Motor neuron (in vitro differentiated cells): Measurements from ENCODE around the gene OR10G7. TPM values are rescaled to one million over a fixed set of nuclear protein-coding genes. Genes with fewer than 3 reads are reported as not detected.
A peak's percentile ranks its signal among the peaks of the same experiment; 100 is the strongest.

Experiments
- ATAC-seq, 8 experiments: fragments of 200-7000 bp; cut with Tn5 transposase; replicated peaks in 6 of 8; 2 replicates each; pipeline ENCODE4 v1.8.0; 2021; ENCODE audit warnings: mild to moderate bottlenecking in 8 of 8, moderate library complexity in 8 of 8
- H3K27ac ChIP-seq, 2 donors: fragments of 250-450 bp; sonication (Bioruptor Pico); 2 replicates each; pipeline ENCODE4 v1.9.0; 2021; ENCODE audit warnings: antibody characterized with exemption in 2 of 2, mild to moderate bottlenecking in 2 of 2, moderate library complexity in 1 of 2
- H3K4me1 ChIP-seq, 2 donors: fragments of 250-450 bp; sonication (Bioruptor Pico); replicated peaks in 1 of 2; 2 replicates each; pipeline ENCODE4 v1.6.1; 2021; ENCODE audit warnings: antibody characterized with exemption in 2 of 2, mild to moderate bottlenecking in 2 of 2, moderate library complexity in 1 of 2
- H3K4me3 ChIP-seq, 5 donors: fragments of 250-450 bp; sonication (Bioruptor Pico); 2 replicates each; pipeline ENCODE4 v1.9.0; 2021; ENCODE audit warnings: antibody characterized with exemption in 5 of 5, mild to moderate bottlenecking in 5 of 5, moderate library complexity in 4 of 5
- WGBS, 10 experiments: fragments of 450-650 bp; shearing (Covaris generic); methylation state at CpG; one replicate each; pipeline ENCODE4 v1.0.0; 2022; 5-methylcytosine and 5-hydroxymethylcytosine counted together
- in situ Hi-C, 9 experiments: fragments of 400-800 bp; cut with MboI; loops; one replicate each; pipeline ENCODE4 v1.15.0; 2021; ENCODE audit warnings: low sequenced_read_pairs in 9 of 9, low pct_unique_long_range_greater_than_20kb in 2 of 9; ENCODE audit not compliant: unreplicated experiment in 9 of 9
- total RNA-seq, 8 experiments: library from RNA; unstranded; fragments of 300-600 nt; gene quantifications; 2 replicates each; pipeline versions ENCODE4 v1.2.3 to v1.2.4, GENCODE V29; 2022

Gene OR10G7
- total RNA-seq, 8 experiments from 2014 or later, result 0.08 to 0.35 (median 0.14) TPM; not detected in 5

DNA sequence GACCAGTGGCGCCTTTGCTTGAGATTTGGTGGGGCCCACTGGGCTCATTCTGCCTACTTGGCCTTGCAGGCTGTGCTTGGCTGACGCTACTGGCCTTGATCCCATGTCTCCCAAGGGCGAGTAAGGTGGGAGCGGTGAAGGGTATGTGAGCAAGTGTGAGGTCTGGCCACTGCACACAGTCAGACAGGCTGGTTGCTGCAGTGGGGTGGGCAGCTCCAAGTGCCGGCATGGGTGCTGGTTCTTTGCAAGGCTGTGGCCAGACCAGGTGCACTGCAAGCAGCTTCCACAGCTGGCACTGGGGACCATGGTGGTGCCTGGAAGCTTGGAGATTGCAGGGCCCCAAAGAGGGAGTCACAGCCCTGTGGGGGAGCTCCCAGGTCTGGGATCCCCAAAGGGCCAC lies 33.4 kb upstream of the OR10G7 start:
- 66 to 100% (median 85%) methylated on average over 2 to 5 of the region's 5 CpGs; no CpG with 5 or more reads in 4 of the 10 experiments for WGBS, 10 experiments
- Histone ChIP-seq H3K27ac (no peak overlapping the region), H3K4me3 (no peak overlapping the region), H3K4me1 (no peaks in the 10 kb centered on the region)
- in situ Hi-C loops, result loop anchor here in 3 of 9 experiments (25.0 kb wide), 1 partner anchor 513 kb away; no protein-coding TSS in a partner anchor
- no peak for ATAC-seq

DNA sequence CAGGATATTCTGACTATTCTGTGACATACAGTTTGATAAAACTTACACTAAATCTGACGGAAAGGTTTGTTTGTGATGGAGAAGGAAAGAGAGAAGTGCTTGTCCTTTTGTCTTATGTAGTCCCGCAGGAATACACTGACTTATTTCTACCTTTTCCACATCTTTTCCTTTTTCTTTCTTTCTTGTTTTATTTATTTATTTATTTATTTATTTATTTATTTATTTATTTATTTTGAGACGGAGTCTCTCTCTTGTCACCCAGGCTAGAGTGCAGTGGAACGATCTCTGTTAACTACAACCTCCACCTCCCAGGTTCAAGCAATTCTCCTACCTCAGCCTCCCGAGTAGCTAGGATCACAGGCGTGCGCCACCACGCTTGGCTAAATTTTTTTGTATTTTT lies 31.0 kb upstream of the OR10G7 start:
- in situ Hi-C loops, result loop anchor here in 3 of 9 experiments (25.0 kb wide), 1 partner anchor 515 kb away; no protein-coding TSS in a partner anchor
- 64 to 100% (median 89%) methylated on average over 1 to 8 of the region's 8 CpGs for WGBS, 10 experiments
- no peaks in the 10 kb centered on the region for H3K4me1 ChIP-seq
- H3K27ac ChIP-seq, result no peak overlapping the region
- H3K4me3 ChIP-seq, result no peak overlapping the region
- no peak for ATAC-seq

DNA sequence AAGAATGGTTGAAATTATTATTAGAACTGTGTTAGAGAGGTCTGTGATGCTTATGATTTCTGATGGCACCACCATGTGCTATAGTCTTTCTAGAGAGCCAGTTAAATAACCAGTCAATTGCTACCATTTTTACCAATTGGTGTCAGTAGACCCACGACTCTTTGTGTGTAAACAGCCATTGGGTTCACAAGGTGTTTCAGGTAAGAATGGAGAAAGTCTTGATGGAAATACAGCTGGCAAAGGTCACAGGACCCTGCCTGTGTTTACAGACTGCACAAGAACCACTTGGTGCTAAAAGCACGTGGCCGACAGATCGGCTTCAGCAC lies 30.5 kb upstream of the OR10G7 start:
- ATAC-seq, result no peak
- Histone ChIP-seq H3K4me3 (no peak overlapping the region), H3K4me1 (no peaks in the 10 kb centered on the region), H3K27ac (no peak overlapping the region)
- in situ Hi-C loops, result loop anchor here in 3 of 9 experiments (25.0 kb wide), 1 partner anchor 516 kb away; no protein-coding TSS in a partner anchor
- WGBS, 10 experiments, result 50 to 100% (median 83%) methylated on average over 1 to 4 of the region's 4 CpGs; no CpG with 5 or more reads in 5 of the 10 experiments

DNA sequence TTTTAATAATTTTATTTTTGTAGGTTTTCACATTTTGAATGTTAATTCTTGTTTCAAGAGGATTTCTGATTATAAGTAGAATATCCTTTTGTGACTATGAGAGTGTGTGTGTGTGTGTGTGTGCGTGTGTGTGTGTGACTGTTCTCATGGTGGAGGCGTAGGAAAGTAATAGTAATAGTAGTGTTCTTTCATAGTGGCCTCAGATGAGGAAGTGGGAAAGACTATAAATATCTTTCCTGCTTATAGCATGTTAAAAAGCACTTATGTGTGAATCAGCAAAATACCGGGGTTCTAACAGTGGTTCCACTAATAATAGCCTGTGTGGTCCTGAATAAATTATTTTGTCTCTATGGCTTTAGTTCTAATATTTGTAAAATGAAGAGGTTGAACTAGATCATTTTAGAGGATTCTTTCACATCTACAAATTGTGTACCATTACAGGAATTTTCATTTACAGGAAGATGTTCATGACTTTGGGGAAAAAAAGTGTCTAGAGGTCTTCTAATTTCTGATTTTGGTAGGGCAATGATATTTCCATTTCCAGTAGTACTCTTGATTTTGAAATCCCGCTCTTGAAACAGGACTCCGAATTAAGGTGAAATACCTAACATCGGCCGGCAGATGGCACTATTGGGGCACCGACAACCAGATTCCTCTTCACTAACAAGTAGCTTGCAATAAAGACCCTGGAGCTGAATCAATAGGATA lies 29.9 kb upstream of the OR10G7 start:
- Histone ChIP-seq H3K27ac (no peak overlapping the region), H3K4me3 (no peak overlapping the region), H3K4me1 (no peaks in the 10 kb centered on the region)
- WGBS, 10 experiments, result 0 to 8% (median 0%) methylated on average over 1 to 8 of the region's 8 CpGs; no CpG with 5 or more reads in 1 of the 10 experiments
- ATAC-seq, result peak in 7 of 8 experiments; percentile 9 to 54 (median 38)
- in situ Hi-C loops, result loop anchor here in 3 of 9 experiments (25.0 kb wide), 1 partner anchor 516 kb away; no protein-coding TSS in a partner anchor

DNA sequence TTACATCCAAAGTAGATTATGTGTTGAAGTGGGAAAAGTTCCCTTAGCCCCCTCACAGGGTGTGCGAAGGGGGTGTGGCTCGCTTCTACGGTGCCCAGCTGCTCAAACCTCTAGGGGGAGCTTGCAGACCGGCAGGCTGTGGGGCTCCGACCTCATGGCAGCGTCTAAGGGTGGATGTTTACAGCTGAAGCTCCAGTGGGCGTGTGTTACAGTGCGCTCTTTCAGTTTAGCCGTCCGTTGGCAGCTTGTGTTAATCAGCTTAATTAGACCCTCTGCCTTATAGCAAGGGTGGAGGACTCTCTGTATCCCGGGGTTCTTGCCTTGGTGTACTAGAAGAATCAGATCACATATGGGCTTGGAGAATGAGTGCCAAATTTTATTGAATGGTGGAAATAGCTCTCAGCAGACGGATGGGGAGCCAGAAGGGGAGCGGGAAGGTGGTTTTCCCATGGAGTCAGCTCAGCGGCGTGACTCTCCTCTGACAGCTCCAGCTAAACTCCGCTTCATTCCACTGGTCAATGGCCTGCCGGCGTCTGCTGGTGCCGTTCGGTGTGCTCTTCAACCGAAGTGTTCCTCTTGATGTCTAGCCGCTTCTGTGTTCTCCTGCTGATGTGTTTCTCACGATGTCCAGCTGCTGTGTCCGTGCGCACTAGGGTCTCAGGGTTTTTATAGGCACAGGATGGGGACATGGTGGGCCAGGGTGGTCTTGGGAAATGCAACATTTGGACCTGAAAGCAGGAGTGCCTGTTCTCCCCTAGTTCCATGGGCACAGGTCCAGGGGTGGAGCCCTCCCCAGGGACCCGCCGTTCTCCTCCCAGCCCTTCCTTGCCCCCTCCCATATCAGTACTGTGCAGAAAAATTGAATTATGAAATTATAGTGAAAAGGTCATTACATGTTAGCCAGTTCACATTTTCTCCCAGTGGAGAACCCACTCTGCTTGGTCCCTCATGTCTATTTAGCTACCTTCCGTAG lies 28.6 kb upstream of the OR10G7 start:
- no peaks in the 10 kb centered on the region for H3K4me1 ChIP-seq
- WGBS, 10 experiments, result 0 to 80% (median 60%) methylated on average over 1 to 20 of the region's 28 CpGs; no CpG with 5 or more reads in 1 of the 10 experiments
- ATAC-seq, result peak; percentile 24 to 100 (median 78)
- no peak overlapping the region for H3K4me3 ChIP-seq
- in situ Hi-C loops, result loop anchor here in 3 of 9 experiments (25.0 kb wide), 1 partner anchor 518 kb away; no protein-coding TSS in a partner anchor
- no peak overlapping the region for H3K27ac ChIP-seq

DNA sequence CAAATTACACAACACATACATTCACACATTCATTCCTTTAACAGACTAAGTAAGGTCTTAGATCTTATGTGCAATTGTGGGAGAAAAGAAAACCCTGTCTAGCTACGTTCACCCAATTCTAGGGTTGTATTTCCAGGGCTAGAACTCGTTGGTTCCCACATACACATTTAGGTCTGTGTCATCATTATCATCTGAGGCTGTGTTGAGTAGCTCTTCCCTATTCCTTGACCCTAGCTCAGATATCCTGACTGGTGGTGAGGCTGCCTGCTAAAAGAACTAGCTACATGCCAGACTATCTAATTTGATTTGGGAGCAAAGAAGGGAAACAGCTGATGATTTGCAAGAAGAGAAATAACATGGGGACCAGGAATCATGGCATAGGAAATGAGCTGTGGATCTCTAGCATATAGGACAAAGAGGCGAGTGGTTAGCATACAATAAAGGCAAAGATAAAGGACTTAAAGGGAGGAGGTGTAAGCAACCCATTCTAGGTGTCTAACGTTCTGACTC lies 27.5 kb upstream of the OR10G7 start:
- no peak overlapping the region for H3K4me3 ChIP-seq
- no peak overlapping the region for H3K27ac ChIP-seq
- 7 to 83% (median 63%) methylated on average over 1 to 4 of the region's 4 CpGs for WGBS, 10 experiments
- ATAC-seq, result no peak
- H3K4me1 ChIP-seq, result no peaks in the 10 kb centered on the region
- in situ Hi-C loops, result loop anchor here in 3 of 9 experiments (25.0 kb wide), 1 partner anchor 519 kb away; no protein-coding TSS in a partner anchor

DNA sequence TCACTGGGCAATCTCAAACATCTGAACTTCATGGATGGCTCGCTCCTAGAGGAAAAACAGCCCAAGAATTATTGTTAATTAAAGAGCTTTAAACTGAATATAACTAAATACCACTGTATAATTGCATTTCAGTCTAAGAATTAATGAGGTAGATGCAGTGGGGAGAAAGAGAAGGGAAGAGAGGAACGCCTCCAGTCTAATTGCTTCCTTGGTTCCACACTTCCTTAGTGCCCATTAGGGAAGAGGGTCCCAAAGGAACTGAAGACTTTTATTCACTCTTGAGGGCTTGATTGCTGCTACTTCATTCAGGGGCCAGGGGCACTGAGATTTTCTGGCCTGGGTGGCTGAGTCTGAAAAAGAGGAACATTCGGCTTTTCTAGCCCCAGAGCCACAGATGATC lies 11.8 kb upstream of the OR10G7 start:
- no peak for ATAC-seq
- in situ Hi-C loops, result loop anchor here in 3 of 9 experiments (25.0 kb wide), 1 partner anchor 534 kb away; no protein-coding TSS in a partner anchor
- 7 to 100% (median 83%) methylated on average over 1 to 3 of the region's 3 CpGs; no CpG with 5 or more reads in 2 of the 10 experiments for WGBS, 10 experiments
- Histone ChIP-seq H3K4me1 (no peaks in the 10 kb centered on the region), H3K27ac (no peak overlapping the region), H3K4me3 (no peak overlapping the region)

DNA sequence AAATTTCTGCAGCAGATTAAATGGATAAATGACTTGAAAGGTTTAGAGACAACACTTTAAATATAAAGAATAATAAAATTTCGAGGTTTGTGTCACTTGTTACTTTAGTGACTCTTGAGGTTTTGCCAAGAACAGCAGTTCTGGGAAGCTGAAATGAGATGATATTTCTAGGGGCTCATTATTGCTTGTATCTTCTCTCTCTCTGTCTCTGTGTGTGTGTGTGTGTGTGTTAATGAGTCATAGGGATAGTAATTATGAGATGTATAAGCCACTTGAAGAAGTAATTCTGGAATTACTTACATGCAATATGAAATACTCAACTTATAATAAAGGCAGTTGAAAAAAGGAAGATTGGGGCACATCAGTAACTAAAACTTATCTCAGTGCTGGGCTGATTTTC lies 9.6 kb upstream of the OR10G7 start:
- H3K4me1 ChIP-seq, result no peaks in the 10 kb centered on the region
- in situ Hi-C loops, result loop anchor here in 3 of 9 experiments (25.0 kb wide), 1 partner anchor 537 kb away; no protein-coding TSS in a partner anchor
- WGBS, 10 experiments, result 0 to 60% (median 24%) methylated on average over 1 of the region's 1 CpG; no CpG with 5 or more reads in 4 of the 10 experiments
- no peak overlapping the region for H3K4me3 ChIP-seq
- H3K27ac ChIP-seq, result no peak overlapping the region
- peak in 1 of 8 experiments; percentile 63 for ATAC-seq

DNA sequence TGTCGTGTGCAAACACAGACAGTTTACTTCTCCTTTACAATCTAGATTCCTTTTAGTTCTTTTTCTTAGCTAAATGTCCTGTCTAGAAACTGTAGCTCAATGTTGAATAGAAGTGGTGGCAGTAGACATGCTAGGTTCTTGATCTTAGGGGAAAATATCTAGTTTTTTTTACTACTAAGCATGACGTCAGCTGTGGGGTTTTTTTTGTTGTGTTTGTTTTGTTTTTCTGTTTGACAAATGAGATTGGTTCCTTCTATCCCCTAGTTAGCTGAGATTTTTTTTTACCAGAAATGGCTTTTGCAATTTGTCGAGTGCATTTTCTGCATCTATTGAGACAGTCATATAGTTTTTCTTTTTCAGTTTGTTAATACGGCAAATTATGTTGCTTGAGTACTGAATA lies 2.3 kb upstream of the OR10G7 start:
- no peak overlapping the region for H3K4me3 ChIP-seq
- 32 to 94% (median 79%) methylated on average over 2 to 4 of the region's 4 CpGs for WGBS, 10 experiments
- in situ Hi-C loops, result no loop called here
- H3K4me1 ChIP-seq, result no peaks in the 10 kb centered on the region
- ATAC-seq, result no peak
- H3K27ac ChIP-seq, result no peak overlapping the region

DNA sequence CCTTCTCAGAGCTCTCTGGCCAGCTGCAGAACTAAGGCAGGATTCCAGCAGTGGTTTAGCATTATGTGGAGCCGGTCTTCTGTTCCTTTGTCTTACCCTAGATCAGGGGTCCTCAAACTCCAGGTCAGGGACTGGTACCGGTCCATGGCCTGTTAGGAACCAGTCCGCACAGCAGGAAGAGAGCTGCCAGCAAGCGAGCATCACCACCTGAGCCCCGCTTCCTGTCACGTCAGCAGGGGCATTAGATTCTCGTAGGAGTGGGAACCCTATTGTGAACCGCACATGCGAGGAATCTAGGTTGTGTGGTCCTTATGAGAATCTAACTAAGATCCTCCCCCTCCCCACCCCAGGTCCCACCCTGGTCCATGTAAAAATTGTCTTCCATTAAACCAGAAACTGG lies 1.6 kb downstream of the OR10G7 start:
- Histone ChIP-seq H3K27ac (no peak overlapping the region), H3K4me1 (no peaks in the 10 kb centered on the region), H3K4me3 (no peak overlapping the region)
- WGBS, 10 experiments, result 80 to 100% (median 100%) methylated on average over 1 to 2 of the region's 9 CpGs; no CpG with 5 or more reads in 7 of the 10 experiments
- ATAC-seq, result no peak
- in situ Hi-C loops, result no loop called here

DNA sequence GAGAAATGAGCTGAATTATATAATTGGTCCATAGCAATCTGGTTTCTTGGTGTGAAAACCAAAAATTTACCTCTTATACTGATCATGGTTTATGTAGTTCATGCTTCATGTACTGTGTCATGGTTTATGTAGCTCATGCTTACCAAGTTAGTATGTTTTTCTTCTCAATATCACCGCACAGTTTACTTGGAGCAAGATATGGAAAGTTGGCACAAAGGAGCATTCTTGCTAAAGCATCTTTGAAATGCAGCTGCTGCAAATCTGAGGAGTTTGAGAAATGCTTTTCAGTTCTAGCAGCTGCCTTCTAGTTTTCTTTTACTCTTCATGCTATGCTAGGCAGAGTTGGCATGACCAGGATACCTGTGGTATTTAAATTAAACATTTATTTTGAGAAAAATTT lies 4.5 kb downstream of the OR10G7 start:
- no peak for ATAC-seq
- 56 to 100% (median 84%) methylated on average over 1 of the region's 1 CpG; no CpG with 5 or more reads in 2 of the 10 experiments for WGBS, 10 experiments
- in situ Hi-C loops, result no loop called here
- Histone ChIP-seq H3K4me3 (no peak overlapping the region), H3K4me1 (no peaks in the 10 kb centered on the region), H3K27ac (no peak overlapping the region)

DNA sequence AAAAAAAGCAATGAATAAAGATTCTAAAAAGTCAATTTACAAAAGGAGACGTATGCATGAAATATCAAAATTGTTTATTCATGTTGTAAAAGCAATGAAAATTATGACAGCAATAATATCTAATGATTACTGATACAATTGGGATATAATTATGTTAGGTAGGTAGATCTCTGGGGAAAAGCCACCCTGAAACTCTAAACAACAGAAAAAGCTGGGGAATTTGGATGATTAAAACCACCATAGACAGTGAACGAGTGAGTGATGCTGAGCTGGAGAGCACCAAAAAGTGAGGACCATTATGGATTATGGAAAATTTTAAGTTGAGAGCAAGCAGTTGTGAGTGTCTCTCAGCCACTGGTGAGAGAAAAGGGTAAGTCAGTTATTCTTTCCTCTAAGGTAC lies 14.6 kb downstream of the OR10G7 start, which contains the start of gene OR10G8:
TSS of gene OR10G8 (plus strand) at position 301 of the 400 bp plus-strand sequence. CDS start 2,825 bp downstream, outside the sequence.
- 0 to 94% (median 68%) methylated on average over 1 to 2 of the region's 2 CpGs; no CpG with 5 or more reads in 1 of the 10 experiments for WGBS, 10 experiments
- no peak for ATAC-seq
- Histone ChIP-seq H3K27ac (no peak within 1 kb of the TSS), H3K4me3 (no peak within 1 kb of the TSS), H3K4me1 (no peaks in the 10 kb centered on the region)
- in situ Hi-C loops, result no loop called here
